AG09319 (cell line): ENCODE results near the gene MYEOV.

Source experiments
- DNase-seq: peaks from one replicate; pipeline ENCODE4 v3.0.0-alpha.2; 2010; ENCODE audit warnings: low read depth; ENCODE audit errors: extremely low read depth
- CTCF ChIP-seq: IDR thresholded peaks from 2 replicates; pipeline ENCODE4 v1.5.1; 2011; ENCODE audit warnings: low read depth, mild to moderate bottlenecking, inconsistent platforms, low read length, moderate library complexity

The MYEOV gene

GRCh38 chr11:69287968-69288882 is 5.7 kb upstream of the MYEOV start:
- TF ChIP-seq CTCF = no peak
- no peak for DNase-seq

- DNase-seq = no peak
- TF ChIP-seq CTCF = no peak
Measured at GRCh38 chr11:69288883-69289242, 5.1 kb upstream of the MYEOV start.

GRCh38 chr11:69290806-69291205 is 3.1 kb upstream of the MYEOV start:
- no peak for DNase-seq
- TF ChIP-seq CTCF = no peak

GRCh38 chr11:69291459-69292110 is 2.4 kb upstream of the MYEOV start:
- DNase-seq = no peak
- no peak for TF ChIP-seq CTCF

- DNase-seq = no peak
- TF ChIP-seq CTCF = peak; percentile 89
Measured at GRCh38 chr11:69292221-69292648, 1.7 kb upstream of the MYEOV start.

GRCh38 chr11:69293087-69293486 is 868 bp upstream of the MYEOV start:
- no peak for DNase-seq
- no peak for TF ChIP-seq CTCF

- TF ChIP-seq CTCF = no peak
- no peak for DNase-seq
Measured at GRCh38 chr11:69294571-69295078, 670 bp downstream of the MYEOV start.
